Activated T-helper 9 cell treated with anti-CD3 and anti-CD28 coated beads, Interleukin-2, amount 50 U/mL, for 16 hours (primary cell): ENCODE data around the gene PROK2.

Experiments
- DNase-seq: peaks from one replicate; pipeline ENCODE4 v3.0.0-alpha.2; 2020; ENCODE audit warnings: low read depth

PROK2 gene

GRCh38 chr3:71734881-71735280 is 50.1 kb downstream of the PROK2 start:
- no peak for DNase-seq

DNA sequence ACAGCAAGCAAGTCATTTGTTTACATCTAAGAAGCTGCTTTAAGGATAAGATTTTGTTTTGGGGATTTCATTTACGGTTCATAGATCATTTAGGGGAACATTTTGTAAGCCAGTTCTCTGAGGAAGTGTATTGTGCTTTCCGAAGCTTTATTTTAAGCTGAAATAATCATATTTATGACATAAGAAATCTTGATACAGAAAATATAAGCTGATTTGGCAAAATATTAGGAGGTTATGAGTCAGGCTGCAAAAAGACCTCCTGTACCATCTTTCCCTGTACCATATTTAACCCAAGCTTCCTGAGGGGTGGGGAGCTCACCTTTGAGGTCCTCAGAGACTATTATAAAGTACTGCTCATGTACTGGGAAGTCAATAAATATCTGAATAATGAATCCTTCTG is 51.6 kb downstream of the PROK2 start:
- no peak for DNase-seq

DNA sequence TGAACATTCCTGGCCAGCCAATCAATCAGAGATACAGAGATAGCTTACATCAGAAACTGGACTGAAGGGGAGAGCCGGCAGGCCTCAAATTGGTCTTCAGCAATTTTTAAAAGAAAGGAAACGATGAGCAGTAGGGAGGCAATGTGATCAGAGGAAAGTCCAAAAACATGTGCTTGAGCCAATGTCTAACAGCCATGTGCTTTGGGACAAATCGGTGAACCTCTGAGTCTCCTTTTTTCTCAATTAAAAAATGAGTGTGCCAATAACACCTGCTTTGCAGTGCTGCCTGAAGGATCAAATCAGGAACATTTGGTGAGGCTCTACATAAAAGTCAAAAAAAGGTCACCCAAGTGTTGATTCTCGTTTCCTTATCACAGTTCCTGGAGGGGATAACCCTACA is 52.3 kb downstream of the PROK2 start:
- DNase-seq = no peak

GRCh38 chr3:71728632-71729342 is 56.2 kb downstream of the PROK2 start:
- no peak for DNase-seq

DNA sequence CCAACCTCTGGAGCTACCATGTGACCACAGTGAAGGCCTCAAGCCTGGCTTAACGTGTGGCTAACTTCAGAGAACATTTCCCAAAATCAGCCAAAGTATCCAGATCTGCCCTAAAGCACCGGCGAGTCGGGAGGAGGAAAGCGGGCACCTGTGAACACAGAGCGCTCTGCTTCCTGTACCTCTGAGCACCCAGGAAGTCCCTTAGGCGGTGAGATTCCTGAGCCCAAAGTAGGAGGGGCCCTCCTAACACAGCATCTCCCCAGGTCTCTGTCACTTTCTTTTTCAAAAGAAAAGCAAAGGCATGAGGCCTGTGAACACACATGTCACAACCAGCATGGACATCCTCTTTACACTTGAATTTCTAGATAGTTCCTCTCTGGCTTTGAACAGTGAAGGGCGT is 58.8 kb downstream of the PROK2 start:
- DNase-seq = no peak

DNA sequence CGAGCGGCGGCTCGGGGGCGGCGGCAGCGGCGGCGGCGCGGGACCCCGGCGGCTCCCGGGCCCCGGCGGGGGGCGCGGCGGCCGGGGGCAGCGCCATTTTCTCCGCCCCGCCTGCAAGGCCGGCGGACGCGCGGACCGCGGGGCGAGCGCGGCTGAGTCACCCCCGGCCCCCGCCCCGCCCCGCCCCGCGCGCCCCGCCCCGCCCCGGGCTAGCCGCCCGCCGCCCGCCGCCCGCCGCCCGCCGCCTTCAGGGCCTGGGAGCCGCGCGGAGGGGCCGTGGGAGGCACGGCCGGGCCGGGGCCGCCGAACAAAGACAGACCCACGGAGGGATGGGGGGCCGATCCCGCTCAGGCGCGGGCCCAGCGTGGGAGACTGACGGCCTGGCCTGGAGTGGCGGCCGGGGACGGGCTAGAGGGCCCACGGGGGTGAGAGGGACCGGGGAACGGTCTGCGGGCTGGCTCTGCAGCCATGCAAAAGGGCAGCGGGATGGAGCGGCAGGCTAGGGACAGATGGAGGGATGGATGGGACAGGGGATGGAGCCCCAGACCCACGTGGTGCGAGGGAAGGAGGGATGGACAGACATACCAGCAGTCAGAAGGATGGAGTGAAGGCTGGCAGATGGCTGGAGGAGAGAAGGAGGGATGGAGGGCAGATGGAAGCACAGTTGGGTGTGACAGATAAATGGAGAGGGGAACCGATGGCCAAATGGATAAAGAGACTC is 59.5 kb downstream of the PROK2 start, which contains the start of gene EIF4E3:
TSS of gene EIF4E3 (minus strand) at position 132 of the 721 bp plus-strand sequence. CDS start at position 97, 35 bp downstream.
- no peak for DNase-seq

- DNase-seq = no peak
Observed at GRCh38 chr3:71724584-71725270, 60.2 kb downstream of the PROK2 start.

- no peak for DNase-seq
Observed at GRCh38 chr3:71724171-71724453, 60.8 kb downstream of the PROK2 start.

GRCh38 chr3:71723452-71724170 is 61.3 kb downstream of the PROK2 start:
- DNase-seq = no peak

DNA sequence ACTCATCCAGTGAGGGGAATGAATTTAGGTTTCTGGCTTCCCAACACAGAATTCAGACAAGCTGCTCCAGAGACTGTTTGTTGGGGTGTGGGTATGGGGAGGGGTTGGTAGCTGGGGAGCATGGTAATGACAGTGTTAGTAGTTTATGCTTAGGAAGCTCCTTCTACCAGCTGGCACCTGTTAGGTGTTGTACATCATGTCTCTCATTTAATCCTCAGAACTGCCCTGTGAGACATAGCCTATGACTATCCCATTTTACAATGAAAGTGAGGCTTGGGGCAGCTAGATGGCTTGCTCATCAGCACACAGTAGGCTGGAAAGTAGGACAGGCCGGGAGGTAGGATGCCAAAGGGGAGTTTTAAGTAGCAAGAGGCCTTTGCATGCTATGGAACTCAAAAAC is 62.3 kb downstream of the PROK2 start:
- no peak for DNase-seq
